Measurements from ENCODE around the gene NUDT7. TPM values are rescaled to one million over a fixed set of nuclear protein-coding genes. Genes with fewer than 3 reads are reported as not detected.

The NUDT7 gene
- total RNA-seq, 4 donors from 2014 or later, result 6.8 to 16.2 (median 11.0) TPM

- WGBS, result 82% methylated on average over 1 of the region's 1 CpG
- Histone ChIP-seq H3K27ac (replicated peaks in 1 of 4) (no peak overlapping the region), H3K36me3 (no peaks in the 10 kb centered on the region), H3K4me1 (peaks cover 0 to 11% (median 8%) of the 10 kb centered on the region in 4 donors), H3K4me3 (no peak overlapping the region), H3K27me3 (no peaks in the 10 kb centered on the region), H3K9me3 (no peaks in the 10 kb centered on the region)
- TF ChIP-seq CTCF (IDR thresholded peaks at IDR 0.05), result no peak
- TF ChIP-seq EP300 (IDR thresholded peaks at IDR 0.05), result no peak
- TF ChIP-seq POLR2A (IDR thresholded peaks at IDR 0.05; ENCODE audit: low read depth), result no peak
- no peak for TF ChIP-seq POLR2AphosphoS5 (IDR thresholded peaks at IDR 0.05)
- intact Hi-C loops (cut with DNase I), result no loop called here
- DNase-seq (ENCODE audit: extremely low spot score), result no peak
Measured at GRCh38 chr16:77761204-77761603, 38.9 kb downstream of the NUDT7 start.

GRCh38 chr16:77762262-77762661 lies 39.9 kb downstream of the NUDT7 start:
- Histone ChIP-seq H3K9me3 (no peaks in the 10 kb centered on the region), H3K4me3 (no peak overlapping the region), H3K36me3 (no peaks in the 10 kb centered on the region), H3K27ac (replicated peaks in 1 of 4) (no peak overlapping the region), H3K4me1 (peaks cover 0 to 11% (median 8%) of the 10 kb centered on the region in 4 donors), H3K27me3 (no peaks in the 10 kb centered on the region)
- DNase-seq (ENCODE audit: extremely low spot score), result no peak
- intact Hi-C loops (cut with DNase I), result no loop called here
- WGBS, result 35% methylated on average over 2 of the region's 2 CpGs
- TF ChIP-seq CTCF (IDR thresholded peaks at IDR 0.05) (no peak), EP300 (IDR thresholded peaks at IDR 0.05) (no peak), POLR2AphosphoS5 (IDR thresholded peaks at IDR 0.05) (no peak), POLR2A (IDR thresholded peaks at IDR 0.05; ENCODE audit: low read depth) (no peak)

- WGBS, result 100% methylated on average over 1 of the region's 1 CpG
- DNase-seq (ENCODE audit: extremely low spot score), result no peak
- intact Hi-C loops (cut with DNase I), result no loop called here
Measured at GRCh38 chr16:77763994-77764393, 41.7 kb downstream of the NUDT7 start.

GRCh38 chr16:77767211-77767610 lies 44.9 kb downstream of the NUDT7 start:
- H3K9me3 ChIP-seq, result no peaks in the 10 kb centered on the region
- intact Hi-C loops (cut with DNase I), result no loop called here
- H3K4me1 ChIP-seq, result peaks cover 0 to 11% (median 8%) of the 10 kb centered on the region in 4 donors
- no peaks in the 10 kb centered on the region for H3K36me3 ChIP-seq
- WGBS, result 58% methylated on average over 4 of the region's 4 CpGs
- no peak for TF ChIP-seq POLR2AphosphoS5 (IDR thresholded peaks at IDR 0.05)
- TF ChIP-seq EP300 (IDR thresholded peaks at IDR 0.05), result no peak
- no peak for TF ChIP-seq POLR2A (IDR thresholded peaks at IDR 0.05; ENCODE audit: low read depth)
- no peak for TF ChIP-seq CTCF (IDR thresholded peaks at IDR 0.05)
- no peak overlapping the region for H3K27ac ChIP-seq (replicated peaks in 1 of 4)
- no peak overlapping the region for H3K4me3 ChIP-seq
- H3K27me3 ChIP-seq, result no peaks in the 10 kb centered on the region
- DNase-seq (ENCODE audit: extremely low spot score), result no peak

More at GRCh38 chr16:77763994-77764393, 41.7 kb downstream of the NUDT7 start:
- TF ChIP-seq POLR2AphosphoS5 (IDR thresholded peaks at IDR 0.05), result no peak
- no peak for TF ChIP-seq EP300 (IDR thresholded peaks at IDR 0.05)
- TF ChIP-seq POLR2A (IDR thresholded peaks at IDR 0.05; ENCODE audit: low read depth), result no peak
- no peak for TF ChIP-seq CTCF (IDR thresholded peaks at IDR 0.05)
- no peak overlapping the region for H3K4me3 ChIP-seq
- no peaks in the 10 kb centered on the region for H3K27me3 ChIP-seq
- H3K9me3 ChIP-seq, result no peaks in the 10 kb centered on the region
- no peak overlapping the region for H3K27ac ChIP-seq (replicated peaks in 1 of 4)
- no peaks in the 10 kb centered on the region for H3K36me3 ChIP-seq
- H3K4me1 ChIP-seq, result peaks cover 0 to 11% (median 8%) of the 10 kb centered on the region in 4 donors

- peaks cover 0 to 11% (median 8%) of the 10 kb centered on the region in 4 donors for H3K4me1 ChIP-seq
- no peak for DNase-seq (ENCODE audit: extremely low spot score)
- H3K27ac ChIP-seq (replicated peaks in 1 of 4), result no peak overlapping the region
- no peaks in the 10 kb centered on the region for H3K36me3 ChIP-seq
- intact Hi-C loops (cut with DNase I), result no loop called here
- no peak for TF ChIP-seq POLR2A (IDR thresholded peaks at IDR 0.05; ENCODE audit: low read depth)
- no peak for TF ChIP-seq CTCF (IDR thresholded peaks at IDR 0.05)
- no peak for TF ChIP-seq POLR2AphosphoS5 (IDR thresholded peaks at IDR 0.05)
- no peak for TF ChIP-seq EP300 (IDR thresholded peaks at IDR 0.05)
- H3K27me3 ChIP-seq, result no peaks in the 10 kb centered on the region
- no peaks in the 10 kb centered on the region for H3K9me3 ChIP-seq
- WGBS, result 63% methylated on average over 3 of the region's 3 CpGs
- no peak overlapping the region for H3K4me3 ChIP-seq
Measured at GRCh38 chr16:77767826-77768225, 45.5 kb downstream of the NUDT7 start.

All from esophagus muscularis mucosa (tissue), 4 donors.